GM19099 (cell line): ENCODE measurements around the gene C1orf122.

ENCODE experiments used
- POLR2A ChIP-seq: IDR thresholded peaks from 3 replicates; pipeline ENCODE4 v1.6.1; 2011; ENCODE audit warnings: low read depth; ENCODE audit not compliant: insufficient read length; ENCODE audit errors: extremely low read depth

Gene C1orf122

GRCh38 chr1:37824001-37824400 is 16.4 kb downstream of the C1orf122 start:
- TF ChIP-seq POLR2A, result no peak

- TF ChIP-seq POLR2A, result no peak
These were observed 17.9 kb downstream of the C1orf122 start for GRCh38 chr1:37825506-37825905.

- TF ChIP-seq POLR2A, result no peak
These were observed 21.0 kb downstream of the C1orf122 start for GRCh38 chr1:37828410-37829074.

- TF ChIP-seq POLR2A, result no peak
These were observed 23.5 kb downstream of the C1orf122 start for GRCh38 chr1:37831109-37831508.

- no peak for TF ChIP-seq POLR2A
These were observed 24.2 kb downstream of the C1orf122 start for GRCh38 chr1:37831809-37832208.

GRCh38 chr1:37836788-37837187 is 29.2 kb downstream of the C1orf122 start:
- TF ChIP-seq POLR2A, result no peak

- no peak for TF ChIP-seq POLR2A
These were observed 32.1 kb downstream of the C1orf122 start for GRCh38 chr1:37839676-37840075.

GRCh38 chr1:37840711-37841110 is 33.1 kb downstream of the C1orf122 start:
- no peak for TF ChIP-seq POLR2A

GRCh38 chr1:37841652-37842051 is 34.1 kb downstream of the C1orf122 start:
- TF ChIP-seq POLR2A, result no peak

GRCh38 chr1:37844536-37844935 is 36.9 kb downstream of the C1orf122 start:
- no peak for TF ChIP-seq POLR2A

- TF ChIP-seq POLR2A, result no peak
These were observed 37.6 kb downstream of the C1orf122 start for GRCh38 chr1:37845049-37845646.

GRCh38 chr1:37845786-37846185 is 38.2 kb downstream of the C1orf122 start:
- no peak for TF ChIP-seq POLR2A

- no peak for TF ChIP-seq POLR2A
These were observed 39.2 kb downstream of the C1orf122 start for GRCh38 chr1:37846647-37847339.

- no peak for TF ChIP-seq POLR2A
These were observed 41.9 kb downstream of the C1orf122 start for GRCh38 chr1:37849480-37849879.

GRCh38 chr1:37850352-37850955 is 42.9 kb downstream of the C1orf122 start:
- no peak for TF ChIP-seq POLR2A

GRCh38 chr1:37851262-37851661 is 43.7 kb downstream of the C1orf122 start:
- TF ChIP-seq POLR2A, result no peak
